ENCODE measurements around the gene QKI. TPM values are rescaled to one million over a fixed set of nuclear protein-coding genes. Genes with fewer than 3 reads are reported as not detected.

QKI gene
- total RNA-seq, result 100 to 1,000 TPM; 126 to 199 (median 142) TPM

DNA sequence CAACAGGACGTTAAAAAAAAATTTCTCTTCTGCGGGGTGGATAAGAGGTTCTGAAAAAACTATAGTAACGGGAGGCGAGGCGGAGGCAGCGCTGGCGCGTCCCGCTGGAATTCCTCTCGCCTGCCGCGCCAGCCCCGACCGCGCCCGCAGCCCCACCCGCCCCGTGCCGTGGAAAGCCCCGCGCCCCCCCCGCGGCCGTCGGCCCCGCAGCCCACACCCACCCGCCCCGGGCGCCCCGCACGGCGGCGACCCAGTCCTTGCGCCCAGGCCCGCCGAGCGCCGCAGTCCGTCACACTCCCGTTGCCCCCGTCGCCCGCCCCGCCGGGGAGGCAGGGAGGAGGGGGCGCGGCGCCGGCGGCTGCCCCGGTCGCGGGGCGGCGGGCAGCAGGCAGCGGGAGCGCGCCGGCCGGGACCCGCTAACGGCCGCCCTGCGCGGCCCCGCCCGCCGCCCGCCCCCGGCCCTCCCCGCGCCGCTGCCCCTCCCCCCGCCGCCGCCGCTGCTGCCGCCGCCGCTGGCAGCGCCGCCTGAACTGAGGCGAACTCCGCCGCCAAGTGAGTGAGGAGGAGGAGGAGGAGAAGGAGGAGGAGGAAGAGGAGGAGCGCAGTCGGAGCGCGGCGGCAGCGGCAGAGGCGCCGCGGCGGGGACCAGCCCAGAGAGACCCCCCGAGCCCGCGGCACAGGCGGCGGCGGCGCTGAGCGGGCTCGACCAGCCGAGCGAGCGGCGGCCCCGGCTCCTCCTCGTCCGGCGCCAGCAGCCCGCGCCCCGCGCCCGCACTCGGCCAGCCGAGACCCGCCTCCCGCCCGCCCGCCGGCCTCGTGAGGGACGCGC lies at the start of gene QKI:
Gene QKI (plus strand): TSS at position 602 of the 829 bp plus-strand sequence. CDS start 476 bp downstream, outside the sequence.
- DNase-seq (ENCODE audit: low spot score in 2 of 2), result peak; percentile 78 to 96
- TF ChIP-seq POLR2A (IDR thresholded peaks at IDR 0.05), result peak in 1 of 2 donors; percentile 28
- TF ChIP-seq, protein P1, sequence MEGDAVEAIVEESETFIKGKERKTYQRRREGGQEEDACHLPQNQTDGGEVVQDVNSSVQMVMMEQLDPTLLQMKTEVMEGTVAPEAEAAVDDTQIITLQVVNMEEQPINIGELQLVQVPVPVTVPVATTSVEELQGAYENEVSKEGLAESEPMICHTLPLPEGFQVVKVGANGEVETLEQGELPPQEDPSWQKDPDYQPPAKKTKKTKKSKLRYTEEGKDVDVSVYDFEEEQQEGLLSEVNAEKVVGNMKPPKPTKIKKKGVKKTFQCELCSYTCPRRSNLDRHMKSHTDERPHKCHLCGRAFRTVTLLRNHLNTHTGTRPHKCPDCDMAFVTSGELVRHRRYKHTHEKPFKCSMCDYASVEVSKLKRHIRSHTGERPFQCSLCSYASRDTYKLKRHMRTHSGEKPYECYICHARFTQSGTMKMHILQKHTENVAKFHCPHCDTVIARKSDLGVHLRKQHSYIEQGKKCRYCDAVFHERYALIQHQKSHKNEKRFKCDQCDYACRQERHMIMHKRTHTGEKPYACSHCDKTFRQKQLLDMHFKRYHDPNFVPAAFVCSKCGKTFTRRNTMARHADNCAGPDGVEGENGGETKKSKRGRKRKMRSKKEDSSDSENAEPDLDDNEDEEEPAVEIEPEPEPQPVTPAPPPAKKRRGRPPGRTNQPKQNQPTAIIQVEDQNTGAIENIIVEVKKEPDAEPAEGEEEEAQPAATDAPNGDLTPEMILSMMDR (IDR thresholded peaks at IDR 0.05), result no peak
- intact Hi-C loops (cut with DNase I; ENCODE audit: low total_unique reads), result no loop called here
- H3K4me3 ChIP-seq (ENCODE audit: low read depth, poor library complexity, severe bottlenecking), result peak within 1 kb of the TSS; percentile 98
- whole genome bisulfite sequencing, 2 donors, result 0% methylated on average over 25 to 27 of the region's 127 CpGs

- H3K4me3 ChIP-seq (ENCODE audit: low read depth, poor library complexity, severe bottlenecking), result no peak overlapping the region
- no peak for DNase-seq (ENCODE audit: low spot score in 2 of 2)
- TF ChIP-seq, protein P1 (IDR thresholded peaks at IDR 0.05), result no peak
- no peak for TF ChIP-seq POLR2A (IDR thresholded peaks at IDR 0.05)
- WGBS, 2 donors, result 73 to 97% methylated on average over 5 of the region's 5 CpGs
- intact Hi-C loops (cut with DNase I; ENCODE audit: low total_unique reads), result no loop called here
Measured at GRCh38 chr6:163366288-163366687, 48.2 kb upstream of the QKI start.

GRCh38 chr6:163367497-163368183 lies 46.9 kb upstream of the QKI start:
- DNase-seq (ENCODE audit: low spot score in 2 of 2), result no peak
- 62 to 76% methylated on average over 6 of the region's 6 CpGs for WGBS, 2 donors
- intact Hi-C loops (cut with DNase I; ENCODE audit: low total_unique reads), result no loop called here
- TF ChIP-seq POLR2A (IDR thresholded peaks at IDR 0.05), result no peak
- TF ChIP-seq, protein P1 (IDR thresholded peaks at IDR 0.05), result no peak
- no peak overlapping the region for H3K4me3 ChIP-seq (ENCODE audit: low read depth, poor library complexity, severe bottlenecking)

GRCh38 chr6:163369141-163369540 lies 45.4 kb upstream of the QKI start:
- DNase-seq (ENCODE audit: low spot score in 2 of 2), result no peak
- intact Hi-C loops (cut with DNase I; ENCODE audit: low total_unique reads), result no loop called here
- H3K4me3 ChIP-seq (ENCODE audit: low read depth, poor library complexity, severe bottlenecking), result no peak overlapping the region
- TF ChIP-seq, protein P1 (IDR thresholded peaks at IDR 0.05), result no peak
- no peak for TF ChIP-seq POLR2A (IDR thresholded peaks at IDR 0.05)
- WGBS, 2 donors, result 62 to 71% methylated on average over 1 of the region's 1 CpG

GRCh38 chr6:163369628-163370365 lies 44.7 kb upstream of the QKI start:
- DNase-seq (ENCODE audit: low spot score in 2 of 2), result no peak
- intact Hi-C loops (cut with DNase I; ENCODE audit: low total_unique reads), result no loop called here
- H3K4me3 ChIP-seq (ENCODE audit: low read depth, poor library complexity, severe bottlenecking), result no peak overlapping the region
- TF ChIP-seq, protein P1 (IDR thresholded peaks at IDR 0.05), result no peak
- no peak for TF ChIP-seq POLR2A (IDR thresholded peaks at IDR 0.05)
- 90 to 92% methylated on average over 15 of the region's 15 CpGs for WGBS, 2 donors

Measured in lower leg skin (tissue), 4 donors.